Measurements from ENCODE around the gene POLR1A. TPM values are rescaled to one million over a fixed set of nuclear protein-coding genes. Genes with fewer than 3 reads are reported as not detected.

The POLR1A gene
- total RNA-seq, 1 donor from 2014 or later = 17.2 TPM

- Histone ChIP-seq H3K27me3 (no peaks in the 10 kb centered on the region), H3K36me3 (peaks cover 0 to 59% of the 10 kb centered on the region in 2 donors), H3K27ac (no peak overlapping the region), H3K4me1 (no peaks in the 10 kb centered on the region), H3K9me3 (no peaks in the 10 kb centered on the region), H3K4me3 (no peak overlapping the region)
- DNase-seq (ENCODE audit: extremely low spot score in 2 of 2) = no peak
- TF ChIP-seq, protein P1, sequence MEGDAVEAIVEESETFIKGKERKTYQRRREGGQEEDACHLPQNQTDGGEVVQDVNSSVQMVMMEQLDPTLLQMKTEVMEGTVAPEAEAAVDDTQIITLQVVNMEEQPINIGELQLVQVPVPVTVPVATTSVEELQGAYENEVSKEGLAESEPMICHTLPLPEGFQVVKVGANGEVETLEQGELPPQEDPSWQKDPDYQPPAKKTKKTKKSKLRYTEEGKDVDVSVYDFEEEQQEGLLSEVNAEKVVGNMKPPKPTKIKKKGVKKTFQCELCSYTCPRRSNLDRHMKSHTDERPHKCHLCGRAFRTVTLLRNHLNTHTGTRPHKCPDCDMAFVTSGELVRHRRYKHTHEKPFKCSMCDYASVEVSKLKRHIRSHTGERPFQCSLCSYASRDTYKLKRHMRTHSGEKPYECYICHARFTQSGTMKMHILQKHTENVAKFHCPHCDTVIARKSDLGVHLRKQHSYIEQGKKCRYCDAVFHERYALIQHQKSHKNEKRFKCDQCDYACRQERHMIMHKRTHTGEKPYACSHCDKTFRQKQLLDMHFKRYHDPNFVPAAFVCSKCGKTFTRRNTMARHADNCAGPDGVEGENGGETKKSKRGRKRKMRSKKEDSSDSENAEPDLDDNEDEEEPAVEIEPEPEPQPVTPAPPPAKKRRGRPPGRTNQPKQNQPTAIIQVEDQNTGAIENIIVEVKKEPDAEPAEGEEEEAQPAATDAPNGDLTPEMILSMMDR (IDR thresholded peaks at IDR 0.05) = no peak
- TF ChIP-seq POLR2A (IDR thresholded peaks at IDR 0.05) (no peak), POLR2AphosphoS5 (IDR thresholded peaks at IDR 0.05; ENCODE audit: insufficient read depth in 1 of 2, low read depth in 1 of 2) (no peak)
- intact Hi-C loops (cut with DNase I) = no loop called here
Measured at GRCh38 chr2:86045541-86045940, 60.1 kb downstream of the POLR1A start.

DNA sequence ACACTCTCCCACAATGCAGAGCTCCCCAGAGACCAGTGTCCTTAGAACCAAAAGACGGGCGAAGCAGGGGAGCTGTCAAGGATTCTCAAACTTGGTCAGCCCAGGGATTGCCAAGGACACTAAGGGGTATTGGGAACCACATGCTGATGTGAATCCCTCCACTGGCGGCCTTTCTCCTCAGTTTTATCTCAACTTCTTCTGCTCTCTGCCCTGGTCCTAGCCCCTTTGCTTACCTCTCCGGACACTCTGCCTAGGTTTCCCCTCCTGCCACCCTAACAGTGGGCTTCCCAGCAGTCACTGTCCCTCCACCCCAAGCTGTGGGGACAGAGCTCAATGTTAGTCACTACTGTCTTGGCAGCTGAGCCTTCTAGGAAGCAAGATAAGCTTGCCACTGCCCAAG lies 61.1 kb downstream of the POLR1A start:
- Histone ChIP-seq H3K36me3 (peaks cover 0 to 66% of the 10 kb centered on the region in 2 donors), H3K4me1 (no peaks in the 10 kb centered on the region), H3K9me3 (no peaks in the 10 kb centered on the region), H3K4me3 (no peak overlapping the region), H3K27me3 (no peaks in the 10 kb centered on the region), H3K27ac (no peak overlapping the region)
- TF ChIP-seq POLR2AphosphoS5 (IDR thresholded peaks at IDR 0.05; ENCODE audit: insufficient read depth in 1 of 2, low read depth in 1 of 2) (no peak), POLR2A (IDR thresholded peaks at IDR 0.05) (no peak)
- TF ChIP-seq, protein P1 (IDR thresholded peaks at IDR 0.05) = no peak
- DNase-seq (ENCODE audit: extremely low spot score in 2 of 2) = peak in 1 of 2 donors; percentile 52
- intact Hi-C loops (cut with DNase I) = no loop called here

DNA sequence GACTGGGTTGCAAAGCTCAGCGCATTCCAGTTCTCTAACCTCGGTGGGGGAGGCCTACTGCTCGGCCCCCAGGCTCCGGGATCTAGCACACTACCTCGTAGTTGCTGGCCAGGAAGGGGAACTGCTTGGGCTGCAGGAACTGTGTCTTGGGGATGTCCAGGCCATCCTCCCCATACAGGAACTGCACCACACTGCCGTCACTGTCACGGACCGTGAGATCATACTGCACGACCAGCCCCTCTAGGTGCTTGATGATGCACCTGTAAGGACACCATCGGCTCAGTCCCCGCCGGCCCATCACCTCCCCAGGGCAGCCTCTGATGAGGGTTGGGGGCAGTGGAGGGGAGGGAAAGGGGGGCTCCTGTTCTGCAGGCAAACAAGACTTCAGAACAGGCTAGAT lies 61.6 kb downstream of the POLR1A start:
- Histone ChIP-seq H3K36me3 (peaks cover 0 to 71% of the 10 kb centered on the region in 2 donors), H3K9me3 (no peaks in the 10 kb centered on the region), H3K27me3 (no peaks in the 10 kb centered on the region), H3K4me1 (peaks cover 3% of the 10 kb centered on the region), H3K4me3 (no peak overlapping the region), H3K27ac (no peak overlapping the region)
- intact Hi-C loops (cut with DNase I) = no loop called here
- TF ChIP-seq, protein P1 (IDR thresholded peaks at IDR 0.05) = no peak
- TF ChIP-seq POLR2A (IDR thresholded peaks at IDR 0.05) (no peak), POLR2AphosphoS5 (IDR thresholded peaks at IDR 0.05; ENCODE audit: insufficient read depth in 1 of 2, low read depth in 1 of 2) (no peak)
- DNase-seq (ENCODE audit: extremely low spot score in 2 of 2) = peak in 1 of 2 donors; percentile 62

DNA sequence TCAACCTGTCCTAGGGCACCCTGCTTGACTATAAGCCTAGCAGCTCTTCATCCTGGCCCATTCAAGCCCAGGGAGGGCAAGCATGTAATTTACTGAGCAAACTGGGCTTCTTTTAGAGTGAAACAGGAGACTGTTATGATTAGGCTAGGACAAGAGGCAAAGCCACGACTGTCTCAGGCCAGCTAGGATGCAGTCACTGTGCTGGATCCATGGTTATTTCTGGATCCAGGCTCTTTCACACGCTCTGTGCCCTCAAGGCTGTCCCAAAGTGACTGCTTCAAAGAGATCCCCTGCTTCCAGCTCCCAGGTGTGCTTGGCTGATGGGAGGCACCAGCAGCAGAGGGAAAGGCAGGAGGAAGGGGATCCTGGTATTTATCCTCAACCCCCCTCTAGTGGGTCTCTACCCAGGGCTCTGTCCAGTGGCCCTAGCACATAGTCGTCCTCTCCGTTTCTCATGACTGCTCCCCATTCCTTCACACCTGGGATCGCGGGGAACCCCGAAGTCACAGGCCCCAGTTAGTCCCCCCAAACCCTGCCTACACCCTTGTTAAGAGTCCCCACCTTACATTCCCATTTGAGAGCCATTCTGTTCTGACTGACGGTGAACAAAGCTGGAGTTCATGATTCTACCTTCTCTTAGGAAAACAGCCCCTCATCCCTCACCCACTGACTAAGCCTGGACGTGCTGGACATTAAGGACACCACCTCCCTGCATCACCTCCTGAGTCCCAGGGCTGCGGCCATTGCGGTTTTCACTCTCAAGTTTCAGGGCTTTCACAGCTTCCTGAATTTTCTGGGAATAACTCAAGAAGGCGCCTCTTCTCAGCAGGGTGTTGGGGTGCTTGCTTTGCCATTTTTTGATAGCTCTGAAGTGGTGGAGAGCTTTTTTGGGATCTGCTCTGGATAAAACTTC lies 63.2 kb downstream of the POLR1A start:
- Histone ChIP-seq H3K27me3 (no peaks in the 10 kb centered on the region), H3K27ac (no peak overlapping the region), H3K9me3 (no peaks in the 10 kb centered on the region), H3K4me1 (peaks cover 19% of the 10 kb centered on the region), H3K36me3 (peaks cover 0 to 71% of the 10 kb centered on the region in 2 donors), H3K4me3 (no peak overlapping the region)
- TF ChIP-seq POLR2A (IDR thresholded peaks at IDR 0.05) (no peak), POLR2AphosphoS5 (IDR thresholded peaks at IDR 0.05; ENCODE audit: insufficient read depth in 1 of 2, low read depth in 1 of 2) (no peak)
- TF ChIP-seq, protein P1 (IDR thresholded peaks at IDR 0.05) = no peak
- intact Hi-C loops (cut with DNase I) = no loop called here
- no peak for DNase-seq (ENCODE audit: extremely low spot score in 2 of 2)
